Spinal cord (tissue), 10 donors: ENCODE results near the gene TEKT3. TPM values are rescaled to one million over a fixed set of nuclear protein-coding genes. Genes with fewer than 3 reads are reported as not detected.

Experiments used
- DNase-seq, 6 donors: peaks; one replicate each; pipeline versions ENCODE4 v3.0.0 to v3.0.0-alpha.2; 2013 to 2015; ENCODE audit warnings: low spot score in 6 of 6, low read depth in 4 of 6
- H3K27ac ChIP-seq: one replicate; pipeline ENCODE4 v1.5.1; 2013; ENCODE audit warnings: low read depth, low read length, control low read depth
- H3K27me3 ChIP-seq: one replicate; pipeline ENCODE4 v1.6.1; 2013; ENCODE audit warnings: low read length; ENCODE audit not compliant: control insufficient read depth, insufficient read depth
- H3K36me3 ChIP-seq: one replicate; pipeline ENCODE4 v1.6.1; 2013; ENCODE audit warnings: low read length; ENCODE audit not compliant: control insufficient read depth, insufficient read depth
- H3K4me1 ChIP-seq: one replicate; pipeline ENCODE4 v1.6.1; 2013; ENCODE audit warnings: low read length; ENCODE audit not compliant: control insufficient read depth, insufficient read depth
- H3K4me3 ChIP-seq: one replicate; pipeline ENCODE4 v1.5.1; 2013; ENCODE audit warnings: low read depth, low read length, control low read depth
- H3K9me3 ChIP-seq: one replicate; pipeline ENCODE4 v1.6.1; 2013; ENCODE audit warnings: low read length; ENCODE audit not compliant: control insufficient read depth, insufficient read depth
- WGBS: methylation state at CpG from one replicate; pipeline ENCODE4 v1.1.5; 2013; ENCODE audit warnings: missing lambda C conversion rate; ENCODE audit not compliant: insufficient coverage; 5-methylcytosine and 5-hydroxymethylcytosine counted together
- polyA plus RNA-seq, 2 donors: library from polyadenylated mRNA; unstranded; fragments of 120-200 nt; gene quantifications; one replicate each; pipeline ENCODE4 v1.2.1, GENCODE V29; 2013; ENCODE audit not compliant: insufficient read length in 2 of 2
- total RNA-seq, 2 donors: library from RNA; depleted of rRNA in 1 of 2; stranded (reverse); fragments of 120-200 nt in 1 of 2; fragments of >200 nt in 1 of 2; gene quantifications; one replicate each; pipeline versions ENCODE4 v1.2.3 to v1.2.4, GENCODE V29; 2013 to 2014
- donor health status: healthy.

TEKT3 gene
- total and polyA plus RNA-seq, 4 donors: 1.1 to 9.3 (median 2.6) TPM

- 91% methylated on average over 21 of the region's 22 CpGs for WGBS
- H3K4me1 ChIP-seq: no peaks in the 10 kb centered on the region
- no peak overlapping the region for H3K4me3 ChIP-seq
- DNase-seq: no peak
- no peaks in the 10 kb centered on the region for H3K27me3 ChIP-seq
- no peak overlapping the region for H3K27ac ChIP-seq
- no peaks in the 10 kb centered on the region for H3K9me3 ChIP-seq
- H3K36me3 ChIP-seq: no peaks in the 10 kb centered on the region
Observed at GRCh38 chr17:15289285-15290183, 51.9 kb downstream of the TEKT3 start.

GRCh38 chr17:15288859-15289258 lies 52.5 kb downstream of the TEKT3 start:
- Histone ChIP-seq H3K36me3 (no peaks in the 10 kb centered on the region), H3K27me3 (no peaks in the 10 kb centered on the region), H3K4me3 (no peak overlapping the region), H3K9me3 (no peaks in the 10 kb centered on the region), H3K4me1 (no peaks in the 10 kb centered on the region), H3K27ac (no peak overlapping the region)
- no peak for DNase-seq
- WGBS: no CpG with 5 or more reads among the region's 1 CpG

- Histone ChIP-seq H3K4me3 (no peak overlapping the region), H3K36me3 (no peaks in the 10 kb centered on the region), H3K9me3 (no peaks in the 10 kb centered on the region), H3K27me3 (no peaks in the 10 kb centered on the region), H3K27ac (no peak overlapping the region), H3K4me1 (no peaks in the 10 kb centered on the region)
- no peak for DNase-seq
- WGBS: 86% methylated on average over 2 of the region's 4 CpGs
Observed at GRCh38 chr17:15287538-15288267, 53.7 kb downstream of the TEKT3 start.

DNA sequence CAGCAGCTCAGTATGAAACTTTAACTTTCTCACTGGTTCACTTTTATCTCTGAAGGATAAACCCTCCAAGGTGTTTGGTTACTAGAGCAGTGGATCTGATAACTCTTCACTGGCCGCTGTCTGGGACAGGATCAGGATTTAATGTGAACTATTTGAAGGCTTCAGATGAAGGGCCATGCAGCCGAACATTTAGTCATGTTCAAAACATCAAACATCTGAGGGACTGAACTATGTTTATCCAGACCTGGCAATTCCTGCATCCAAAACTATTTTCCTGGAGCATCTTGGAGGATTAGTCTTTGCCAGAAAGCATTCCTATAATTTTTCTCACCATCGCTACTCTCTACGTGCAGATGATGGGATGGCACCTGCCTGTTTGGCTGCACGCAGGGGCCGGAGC lies 55.9 kb downstream of the TEKT3 start:
- Histone ChIP-seq H3K4me3 (no peak overlapping the region), H3K9me3 (peaks cover 2% of the 10 kb centered on the region), H3K27me3 (no peaks in the 10 kb centered on the region), H3K36me3 (no peaks in the 10 kb centered on the region), H3K27ac (no peak overlapping the region), H3K4me1 (no peaks in the 10 kb centered on the region)
- no peak for DNase-seq
- 92% methylated on average over 6 of the region's 6 CpGs for WGBS

DNA sequence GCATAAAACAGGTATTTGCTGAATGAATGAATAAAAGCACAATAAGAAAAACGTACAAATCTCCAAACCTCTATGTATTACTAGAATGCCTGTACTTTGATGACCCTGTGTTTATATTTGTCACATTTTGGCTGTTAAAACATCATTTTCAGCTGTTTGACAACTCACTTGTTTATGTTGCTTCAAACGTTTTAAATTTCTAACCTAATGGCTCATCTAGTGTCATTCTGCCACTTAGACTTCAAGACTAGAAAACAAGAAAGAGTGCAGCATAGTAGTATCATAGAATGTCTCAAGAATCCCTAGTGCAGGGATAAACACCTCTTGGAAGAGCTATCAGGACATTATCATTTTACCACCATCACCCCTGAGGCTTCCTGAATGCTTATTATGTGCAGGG lies 56.9 kb downstream of the TEKT3 start:
- Histone ChIP-seq H3K27ac (no peak overlapping the region), H3K4me3 (no peak overlapping the region), H3K27me3 (no peaks in the 10 kb centered on the region), H3K9me3 (peaks cover 2% of the 10 kb centered on the region), H3K4me1 (no peaks in the 10 kb centered on the region), H3K36me3 (no peaks in the 10 kb centered on the region)
- DNase-seq: no peak
- WGBS: no CpG with 5 or more reads among the region's 2 CpGs

DNA sequence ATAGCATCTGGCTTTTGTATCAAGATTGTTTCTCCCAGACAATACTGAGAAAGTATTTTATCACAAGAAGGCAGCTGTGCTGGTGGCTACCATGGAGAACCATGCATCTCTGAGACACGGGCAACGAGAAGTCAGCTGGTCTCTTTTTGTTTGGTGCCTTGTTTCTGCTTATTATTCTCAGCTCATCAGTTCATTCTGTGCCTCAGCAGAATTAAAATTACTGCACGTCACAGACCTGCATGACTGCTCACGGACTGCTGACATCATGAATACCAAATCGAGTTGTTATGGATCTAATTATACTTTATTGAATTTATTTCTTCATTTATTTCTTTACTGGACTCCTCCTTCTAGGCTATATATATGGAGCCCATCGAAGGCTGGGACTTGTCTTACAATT lies 57.3 kb downstream of the TEKT3 start:
- Histone ChIP-seq H3K9me3 (peaks cover 2% of the 10 kb centered on the region), H3K36me3 (no peaks in the 10 kb centered on the region), H3K27me3 (no peaks in the 10 kb centered on the region), H3K4me1 (no peaks in the 10 kb centered on the region), H3K27ac (no peak overlapping the region), H3K4me3 (no peak overlapping the region)
- DNase-seq: peak in 1 of 6 donors; percentile 60
- WGBS: 50% methylated on average over 2 of the region's 6 CpGs

GRCh38 chr17:15281909-15282308 lies 59.5 kb downstream of the TEKT3 start:
- DNase-seq: no peak
- 88% methylated on average over 2 of the region's 3 CpGs for WGBS
- H3K9me3 ChIP-seq: peaks cover 2% of the 10 kb centered on the region

GRCh38 chr17:15278924-15279477 lies 62.4 kb downstream of the TEKT3 start:
- Histone ChIP-seq H3K4me1 (no peaks in the 10 kb centered on the region), H3K9me3 (peaks cover 2% of the 10 kb centered on the region), H3K27me3 (no peaks in the 10 kb centered on the region), H3K36me3 (no peaks in the 10 kb centered on the region), H3K4me3 (no peak overlapping the region), H3K27ac (no peak overlapping the region)
- WGBS: 80% methylated on average over 1 of the region's 2 CpGs
- no peak for DNase-seq

More at GRCh38 chr17:15281909-15282308, 59.5 kb downstream of the TEKT3 start:
- Histone ChIP-seq H3K27me3 (no peaks in the 10 kb centered on the region), H3K4me1 (no peaks in the 10 kb centered on the region), H3K4me3 (no peak overlapping the region), H3K36me3 (no peaks in the 10 kb centered on the region), H3K27ac (no peak overlapping the region)

DNA sequence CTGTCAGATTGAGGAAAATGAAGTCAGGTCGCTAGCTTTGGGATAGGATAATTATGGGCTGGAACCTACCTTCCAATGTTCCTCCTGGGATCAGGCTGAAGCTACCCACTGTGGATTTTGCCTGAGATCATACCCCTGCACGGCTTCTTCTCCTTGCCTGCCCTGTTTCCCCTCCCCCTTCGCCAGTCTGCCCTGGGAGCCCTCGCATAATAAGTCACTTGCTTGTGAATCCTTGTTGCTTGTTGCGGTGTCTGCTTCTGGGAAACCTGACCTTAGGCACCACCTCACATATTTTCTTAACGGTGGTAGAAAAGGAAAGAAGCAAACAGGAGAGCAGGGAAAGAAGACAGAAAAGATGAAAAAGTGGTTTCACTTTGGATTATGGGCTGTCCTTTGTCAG lies 63.0 kb downstream of the TEKT3 start:
- Histone ChIP-seq H3K9me3 (peaks cover 2% of the 10 kb centered on the region), H3K36me3 (no peaks in the 10 kb centered on the region), H3K27me3 (no peaks in the 10 kb centered on the region), H3K4me3 (no peak overlapping the region), H3K4me1 (no peaks in the 10 kb centered on the region), H3K27ac (no peak overlapping the region)
- DNase-seq: no peak
- 14% methylated on average over 2 of the region's 6 CpGs for whole genome bisulfite sequencing
